HepG2 (cell line): ENCODE measurements around the gene P2RX6. TPM values are rescaled to one million over a fixed set of nuclear protein-coding genes. Genes with fewer than 3 reads are reported as not detected.

Source experiments
- ARID5B ChIP-seq: IDR thresholded peaks from 2 replicates; pipeline ENCODE4 v1.4.0; 2020; ENCODE audit warnings: mild to moderate bottlenecking, missing genetic modification reagents
- CSRNP2 ChIP-seq: sonication (generic); formaldehyde crosslinking; conservative IDR thresholded peaks from 2 replicates; pipeline ENCODE4 v1.8.0; 2022; ENCODE audit warnings: low read depth, missing genetic modification reagents
- DNMT1 ChIP-seq: sonication (generic); formaldehyde crosslinking; IDR thresholded peaks from 2 replicates; pipeline ENCODE4 v1.5.1; 2020; ENCODE audit warnings: mild to moderate bottlenecking, missing genetic modification reagents
- GZF1 ChIP-seq: sonication (generic); formaldehyde crosslinking; IDR thresholded peaks from 2 replicates; pipeline ENCODE4 v1.5.1; 2020; ENCODE audit warnings: mild to moderate bottlenecking, missing genetic modification reagents
- KLF15 ChIP-seq: sonication (generic); formaldehyde crosslinking; IDR thresholded peaks from 2 replicates; pipeline ENCODE4 v1.8.1; 2023; ENCODE audit warnings: borderline replicate concordance, mild to moderate bottlenecking, inconsistent platforms, missing genetic modification reagents, mixed read lengths
- PAWR ChIP-seq: sonication (generic); formaldehyde crosslinking; IDR thresholded peaks from 2 replicates; pipeline ENCODE4 v1.4.0; 2020; ENCODE audit warnings: missing genetic modification reagents, mild to moderate bottlenecking, borderline replicate concordance
- POLR2AphosphoS5 ChIP-seq: IDR thresholded peaks from 2 replicates; pipeline ENCODE4 v1.6.1; 2012; ENCODE audit warnings: low read depth, low read length
- TAF15 ChIP-seq: fragments of 200-400 bp; formaldehyde crosslinking; IDR thresholded peaks from one replicate; pipeline ENCODE4 v1.6.1; 2018; ENCODE audit warnings: mild to moderate bottlenecking, low read depth, low read length; ENCODE audit not compliant: poor library complexity, severe bottlenecking
- TCF7 ChIP-seq: sonication (generic); IDR thresholded peaks from 2 replicates; pipeline ENCODE4 v1.6.1; 2016; ENCODE audit warnings: antibody characterized with exemption, low read depth
- TIGD3 ChIP-seq: sonication (generic); formaldehyde crosslinking; IDR thresholded peaks from 2 replicates; pipeline ENCODE4 v1.5.1; 2020; ENCODE audit warnings: mild to moderate bottlenecking, missing genetic modification reagents, borderline replicate concordance
- TP53 ChIP-seq: sonication (generic); formaldehyde crosslinking; conservative IDR thresholded peaks from 2 replicates; pipeline ENCODE4 v1.4.0; 2020; ENCODE audit warnings: missing genetic modification reagents
- ZNF225 ChIP-seq: sonication (generic); formaldehyde crosslinking; IDR thresholded peaks from 2 replicates; pipeline ENCODE4 v1.4.0; 2020; ENCODE audit warnings: mild to moderate bottlenecking, missing genetic modification reagents
- ZNF383 ChIP-seq: sonication (generic); formaldehyde crosslinking; IDR thresholded peaks from 2 replicates; pipeline ENCODE4 v1.4.0; 2020; ENCODE audit warnings: missing genetic modification reagents, mild to moderate bottlenecking, borderline replicate concordance
- ZNF713 ChIP-seq: sonication (generic); formaldehyde crosslinking; IDR thresholded peaks from 2 replicates; pipeline ENCODE4 v1.4.0; 2020; ENCODE audit warnings: mild to moderate bottlenecking, missing genetic modification reagents
- polyA plus RNA-seq, 8 experiments: library from polyadenylated mRNA; depleted of rRNA in 3 of 8; stranded (reverse) in 7 of 8; unstranded in 1 of 8; fragments of >200 nt; fragmentation: Illumina TruSeq in 4 of 8; extraction: Trizol in 4 of 8; gene quantifications; 2 replicates each; pipeline versions ENCODE4 v1.2.1 to v1.2.3, GENCODE V29; 2011 to 2016; ENCODE audit warnings: low read depth in 4 of 8, missing spikeins in 1 of 8, mixed read lengths in 1 of 8; ENCODE audit not compliant: insufficient read depth in 1 of 8
- total RNA-seq, 5 experiments: library from RNA; depleted of rRNA; stranded (reverse); fragments of >200 nt; fragmentation: Illumina TruSeq; extraction: Trizol; gene quantifications; 2 replicates each; pipeline ENCODE4 v1.2.3, GENCODE V29; 2016; ENCODE audit warnings: low read depth in 1 of 5

P2RX6 gene
- total and polyA plus RNA-seq, 2 of the 13 experiments (the other 11 are each of a cell fraction or from before 2014, with no cell fraction given) = 0.04 to 0.12 TPM

GRCh38 chr22:20980938-20981722 is 33.8 kb upstream of the P2RX6 start (continued):
- TF ChIP-seq CSRNP2 (CRISPR knock-in tag) (no peak), DNMT1 (CRISPR knock-in tag) (no peak), POLR2AphosphoS5 (peak; percentile 23; the same call in 1 of the 2 replicates), KLF15 (CRISPR knock-in tag) (no peak), TP53 (CRISPR knock-in tag) (no peak), TAF15 (no peak), GZF1 (CRISPR knock-in tag) (no peak), ZNF713 (CRISPR knock-in tag) (no peak), TCF7 (no peak), TIGD3 (0 out of 2 replicates have a peak, but pooled peaks have one; percentile 8), ZNF225 (CRISPR knock-in tag) (no peak), ZNF383 (0 out of 2 replicates have a peak, but pooled peaks have one; percentile 8), ARID5B (CRISPR knock-in tag) (no peak), PAWR (peak; percentile 1; the same call in 1 of the 2 replicates)
